ENCODE measurements around the gene DLG4. TPM values are rescaled to one million over a fixed set of nuclear protein-coding genes. Genes with fewer than 3 reads are reported as not detected.

Gene DLG4
- total RNA-seq, 8 experiments from 2014 or later: 5.6 to 91.4 (median 42.6) TPM

GRCh38 chr17:7235693-7236665 is 16.3 kb upstream of the DLG4 start:
- Histone ChIP-seq H3K27ac (no peak overlapping the region), H3K4me1 (replicated peaks in 1 of 2) (peaks cover 26 to 30% of the 10 kb centered on the region in 2 donors), H3K4me3 (peak overlapping the region in 1 of 5 donors; percentile 3)
- in situ Hi-C loops (cut with MboI; ENCODE audit: low pct_unique_long_range_greater_than_20kb in 2 of 9, low sequenced_read_pairs in 9 of 9, unreplicated experiment in 9 of 9): no loop called here
- ATAC-seq (replicated peaks in 6 of 8): no peak
- 40 to 100% (median 88%) methylated on average over 1 to 10 of the region's 22 CpGs; no CpG with 5 or more reads in 1 of the 10 experiments for WGBS, 10 experiments

GRCh38 chr17:7234083-7234951 is 14.7 kb upstream of the DLG4 start, which contains the start of gene DVL2:
DVL2 (minus strand) TSS chr17:7234517; CDS start chr17:7234262, 255 bp downstream.
- in situ Hi-C loops (cut with MboI; ENCODE audit: low pct_unique_long_range_greater_than_20kb in 2 of 9, low sequenced_read_pairs in 9 of 9, unreplicated experiment in 9 of 9): no loop called here
- 0% methylated on average over 1 to 6 of the region's 72 CpGs; no CpG with 5 or more reads in 6 of the 10 experiments for WGBS, 10 experiments
- ATAC-seq (replicated peaks in 6 of 8): peak; percentile 28 to 75 (median 64)
- Histone ChIP-seq H3K27ac (peak within 1 kb of the TSS; percentile 88 to 89), H3K4me1 (replicated peaks in 1 of 2) (peaks cover 23% of the 10 kb centered on the region in 2 donors), H3K4me3 (peak within 1 kb of the TSS; percentile 68 to 98 (median 81))

GRCh38 chr17:7233701-7234082 is 14.1 kb upstream of the DLG4 start:
- peaks cover 23% of the 10 kb centered on the region in 2 donors for H3K4me1 ChIP-seq (replicated peaks in 1 of 2)
- 0 to 20% (median 1%) methylated on average over 1 to 7 of the region's 9 CpGs; no CpG with 5 or more reads in 4 of the 10 experiments for WGBS, 10 experiments
- peak overlapping the region; percentile 68 to 98 (median 81) for H3K4me3 ChIP-seq
- in situ Hi-C loops (cut with MboI; ENCODE audit: low pct_unique_long_range_greater_than_20kb in 2 of 9, low sequenced_read_pairs in 9 of 9, unreplicated experiment in 9 of 9): no loop called here
- peak; percentile 5 to 21 (median 12) for ATAC-seq (replicated peaks in 6 of 8)
- peak overlapping the region; percentile 88 to 89 for H3K27ac ChIP-seq

- no peak overlapping the region for H3K27ac ChIP-seq
- in situ Hi-C loops (cut with MboI; ENCODE audit: low pct_unique_long_range_greater_than_20kb in 2 of 9, low sequenced_read_pairs in 9 of 9, unreplicated experiment in 9 of 9): no loop called here
- no peak for ATAC-seq (replicated peaks in 6 of 8)
- peak overlapping the region in 3 of 5 donors; percentile 74 to 85 (median 81) for H3K4me3 ChIP-seq
- peaks cover 20% of the 10 kb centered on the region in 2 donors for H3K4me1 ChIP-seq (replicated peaks in 1 of 2)
- WGBS, 10 experiments: 46 to 100% (median 80%) methylated on average over 1 to 5 of the region's 5 CpGs; no CpG with 5 or more reads in 3 of the 10 experiments
These were observed 12.5 kb upstream of the DLG4 start for GRCh38 chr17:7232114-7232513.

GRCh38 chr17:7229504-7229903 is 9.9 kb upstream of the DLG4 start:
- Histone ChIP-seq H3K27ac (no peak overlapping the region), H3K4me3 (no peak overlapping the region), H3K4me1 (replicated peaks in 1 of 2) (peaks cover 12 to 13% of the 10 kb centered on the region in 2 donors)
- no peak for ATAC-seq (replicated peaks in 6 of 8)
- no CpG with 5 or more reads among the region's 19 CpGs for WGBS, 10 experiments
- in situ Hi-C loops (cut with MboI; ENCODE audit: low pct_unique_long_range_greater_than_20kb in 2 of 9, low sequenced_read_pairs in 9 of 9, unreplicated experiment in 9 of 9): no loop called here

GRCh38 chr17:7228920-7229319 is 9.3 kb upstream of the DLG4 start:
- 75 to 100% (median 99%) methylated on average over 1 to 6 of the region's 14 CpGs; no CpG with 5 or more reads in 2 of the 10 experiments for WGBS, 10 experiments
- no peak overlapping the region for H3K4me3 ChIP-seq
- no peak for ATAC-seq (replicated peaks in 6 of 8)
- in situ Hi-C loops (cut with MboI; ENCODE audit: low pct_unique_long_range_greater_than_20kb in 2 of 9, low sequenced_read_pairs in 9 of 9, unreplicated experiment in 9 of 9): no loop called here
- H3K4me1 ChIP-seq (replicated peaks in 1 of 2): peaks cover 12 to 13% of the 10 kb centered on the region in 2 donors
- no peak overlapping the region for H3K27ac ChIP-seq

GRCh38 chr17:7226721-7227710 is 7.4 kb upstream of the DLG4 start:
- WGBS, 10 experiments: 73 to 100% (median 93%) methylated on average over 2 to 10 of the region's 31 CpGs; no CpG with 5 or more reads in 4 of the 10 experiments
- H3K4me1 ChIP-seq (replicated peaks in 1 of 2): peaks cover 2 to 4% of the 10 kb centered on the region in 2 donors
- no peak overlapping the region for H3K27ac ChIP-seq
- no peak overlapping the region for H3K4me3 ChIP-seq
- ATAC-seq (replicated peaks in 6 of 8): no peak
- in situ Hi-C loops (cut with MboI; ENCODE audit: low pct_unique_long_range_greater_than_20kb in 2 of 9, low sequenced_read_pairs in 9 of 9, unreplicated experiment in 9 of 9): no loop called here

GRCh38 chr17:7225711-7226331 is 6.2 kb upstream of the DLG4 start:
- peak in 4 of 8 experiments; percentile 3 to 11 (median 4) for ATAC-seq (replicated peaks in 6 of 8)
- no peak overlapping the region for H3K4me3 ChIP-seq
- H3K4me1 ChIP-seq (replicated peaks in 1 of 2): peaks cover 1 to 3% of the 10 kb centered on the region in 2 donors
- 93 to 100% (median 96%) methylated on average over 3 to 5 of the region's 21 CpGs; no CpG with 5 or more reads in 7 of the 10 experiments for WGBS, 10 experiments
- no peak overlapping the region for H3K27ac ChIP-seq
- in situ Hi-C loops (cut with MboI; ENCODE audit: low pct_unique_long_range_greater_than_20kb in 2 of 9, low sequenced_read_pairs in 9 of 9, unreplicated experiment in 9 of 9): no loop called here

GRCh38 chr17:7224661-7225111 is 5.0 kb upstream of the DLG4 start:
- ATAC-seq (replicated peaks in 6 of 8): no peak
- no peak overlapping the region for H3K27ac ChIP-seq
- in situ Hi-C loops (cut with MboI; ENCODE audit: low pct_unique_long_range_greater_than_20kb in 2 of 9, low sequenced_read_pairs in 9 of 9, unreplicated experiment in 9 of 9): no loop called here
- 100% methylated on average over 1 of the region's 15 CpGs; no CpG with 5 or more reads in 8 of the 10 experiments for WGBS, 10 experiments
- H3K4me1 ChIP-seq (replicated peaks in 1 of 2): peaks cover 7 to 8% of the 10 kb centered on the region in 2 donors
- H3K4me3 ChIP-seq: no peak overlapping the region

- no peak overlapping the region for H3K4me3 ChIP-seq
- 89% methylated on average over 1 of the region's 10 CpGs; no CpG with 5 or more reads in 9 of the 10 experiments for WGBS, 10 experiments
- H3K4me1 ChIP-seq (replicated peaks in 1 of 2): peaks cover 7 to 12% of the 10 kb centered on the region in 2 donors
- no peak overlapping the region for H3K27ac ChIP-seq
- no peak for ATAC-seq (replicated peaks in 6 of 8)
- in situ Hi-C loops (cut with MboI; ENCODE audit: low pct_unique_long_range_greater_than_20kb in 2 of 9, low sequenced_read_pairs in 9 of 9, unreplicated experiment in 9 of 9): no loop called here
These were observed 4.5 kb upstream of the DLG4 start for GRCh38 chr17:7224110-7224509.

GRCh38 chr17:7223375-7223774 is 3.7 kb upstream of the DLG4 start:
- peaks cover 7 to 18% of the 10 kb centered on the region in 2 donors for H3K4me1 ChIP-seq (replicated peaks in 1 of 2)
- 65 to 100% (median 91%) methylated on average over 1 to 4 of the region's 4 CpGs; no CpG with 5 or more reads in 4 of the 10 experiments for WGBS, 10 experiments
- H3K27ac ChIP-seq: no peak overlapping the region
- ATAC-seq (replicated peaks in 6 of 8): no peak
- in situ Hi-C loops (cut with MboI; ENCODE audit: low pct_unique_long_range_greater_than_20kb in 2 of 9, low sequenced_read_pairs in 9 of 9, unreplicated experiment in 9 of 9): no loop called here
- H3K4me3 ChIP-seq: no peak overlapping the region
